GM19099 (cell line): Measurements from ENCODE around the gene PPP1R1B.

Experiments used
- POLR2A ChIP-seq: IDR thresholded peaks from 3 replicates; pipeline ENCODE4 v1.6.1; 2011; ENCODE audit warnings: low read depth; ENCODE audit not compliant: insufficient read length; ENCODE audit errors: extremely low read depth

PPP1R1B gene

DNA sequence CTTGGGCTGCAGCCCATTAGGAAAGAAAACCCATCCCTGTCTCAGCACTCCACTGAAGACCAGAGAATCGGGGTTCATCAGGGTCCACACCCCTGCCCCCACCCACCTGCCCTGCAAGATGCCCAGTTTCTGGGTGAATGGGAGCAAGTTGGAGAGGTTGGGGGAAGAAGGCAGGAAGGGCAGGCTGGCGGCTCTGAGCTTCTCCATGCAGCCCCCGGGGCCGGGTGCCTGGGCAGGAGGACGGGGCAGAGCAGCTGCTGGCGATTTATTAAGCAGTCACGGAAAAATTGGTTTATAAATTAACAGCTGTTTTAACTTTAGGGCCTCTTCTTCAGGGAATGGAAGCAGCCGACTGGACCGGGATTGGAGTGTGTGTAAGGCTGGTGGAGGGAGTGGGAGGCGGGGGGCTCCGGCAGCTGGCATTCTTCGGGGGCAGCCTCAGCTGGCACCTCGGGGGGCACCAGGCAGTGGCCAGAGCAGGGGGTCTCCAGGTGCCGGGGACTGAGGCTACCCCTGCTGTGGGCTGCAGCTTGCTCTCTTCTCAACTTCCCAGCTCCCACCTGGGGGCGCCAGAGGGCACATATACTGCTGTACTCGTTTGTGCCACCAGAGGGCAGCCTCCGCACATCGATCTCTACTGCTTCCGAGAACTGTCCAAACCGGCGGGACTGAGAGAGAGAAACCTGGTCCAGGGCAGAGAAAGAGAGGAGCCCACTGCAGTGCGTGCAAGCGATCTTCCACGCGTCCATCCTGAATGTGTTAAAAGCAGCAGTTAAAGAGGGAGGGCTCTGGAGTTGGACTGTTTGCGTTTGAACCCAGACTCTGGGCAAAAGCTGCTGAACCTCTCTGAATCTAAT is 5.0 kb upstream of the PPP1R1B start:
- no peak for TF ChIP-seq POLR2A

DNA sequence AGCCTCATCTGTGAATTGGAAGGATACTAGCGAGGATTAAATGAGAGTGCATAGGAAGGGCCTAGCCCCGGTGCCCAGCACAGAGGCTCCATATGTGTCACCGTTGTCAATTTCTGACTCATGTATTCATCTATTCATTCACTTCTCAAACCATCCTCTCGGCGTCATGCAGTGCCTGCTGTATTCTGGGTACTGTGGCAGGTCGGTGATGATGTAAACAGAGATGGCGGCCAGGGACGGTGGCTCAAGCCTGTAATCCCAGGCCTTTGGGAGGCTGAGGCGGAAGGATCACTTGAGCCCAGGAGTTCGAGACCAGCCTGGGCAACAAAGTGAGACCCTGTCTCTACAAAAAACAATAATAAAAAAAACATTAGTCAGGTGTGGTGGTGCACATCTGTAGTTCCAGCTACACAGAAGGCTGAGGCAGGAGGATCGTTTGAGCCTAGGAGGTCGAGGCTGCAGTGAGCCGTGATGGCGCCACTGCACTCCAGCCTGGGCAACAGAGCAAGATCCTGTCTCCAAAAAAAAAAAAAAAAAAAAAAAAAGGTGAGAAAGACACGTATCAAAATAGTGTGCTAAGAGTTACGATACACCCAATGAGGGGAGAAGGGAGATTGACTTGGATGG is 4.3 kb upstream of the PPP1R1B start:
- no peak for TF ChIP-seq POLR2A

DNA sequence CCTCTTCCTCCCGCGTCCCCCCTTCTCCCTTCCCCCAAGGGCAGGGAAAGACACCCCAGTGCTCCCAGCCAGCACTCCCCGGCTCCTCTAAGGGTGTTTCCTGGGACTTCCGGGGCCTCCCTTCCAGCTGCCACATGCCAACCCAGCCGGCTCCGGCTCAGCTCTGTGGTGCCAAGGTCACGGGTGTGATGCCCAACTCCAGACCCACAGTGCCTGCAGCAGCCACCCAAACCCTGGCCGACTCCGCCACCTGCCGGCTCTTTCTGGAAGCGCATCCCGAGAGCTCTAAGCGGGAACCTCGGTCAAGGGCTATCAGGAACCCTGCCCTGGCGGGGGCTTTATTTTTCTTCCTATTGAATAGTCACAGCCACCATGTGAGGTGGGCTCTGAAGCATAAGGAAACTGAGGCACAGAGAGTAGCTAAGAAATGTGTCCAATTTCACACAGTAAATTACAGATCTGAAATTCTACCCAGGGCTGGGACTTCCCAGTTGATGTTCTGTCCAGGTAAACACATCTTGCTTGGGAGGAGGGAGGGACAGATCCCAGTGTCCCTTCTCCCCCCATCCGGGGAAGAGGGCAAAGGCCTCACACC is 3.3 kb upstream of the PPP1R1B start:
- no peak for TF ChIP-seq POLR2A

DNA sequence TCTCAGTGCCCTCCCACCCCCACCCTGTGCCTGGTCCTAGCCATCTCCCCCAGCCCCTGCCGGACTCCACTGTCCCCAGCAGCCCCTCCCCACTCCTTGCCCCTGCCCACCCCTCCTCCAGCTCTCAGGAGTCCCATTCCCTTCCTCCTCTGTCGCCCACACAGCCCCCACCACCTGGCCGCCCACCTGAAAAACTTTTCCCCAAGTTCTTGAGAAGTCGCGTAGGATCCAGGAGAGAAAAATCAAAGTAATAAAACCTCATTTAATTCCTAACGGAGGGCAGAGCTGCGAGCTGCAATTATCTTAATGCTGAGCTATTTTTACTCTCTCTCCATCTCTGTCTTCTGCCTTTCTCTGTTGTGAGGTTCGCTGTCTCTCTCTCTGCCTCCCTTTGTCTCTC is 2.4 kb upstream of the PPP1R1B start:
- no peak for TF ChIP-seq POLR2A

DNA sequence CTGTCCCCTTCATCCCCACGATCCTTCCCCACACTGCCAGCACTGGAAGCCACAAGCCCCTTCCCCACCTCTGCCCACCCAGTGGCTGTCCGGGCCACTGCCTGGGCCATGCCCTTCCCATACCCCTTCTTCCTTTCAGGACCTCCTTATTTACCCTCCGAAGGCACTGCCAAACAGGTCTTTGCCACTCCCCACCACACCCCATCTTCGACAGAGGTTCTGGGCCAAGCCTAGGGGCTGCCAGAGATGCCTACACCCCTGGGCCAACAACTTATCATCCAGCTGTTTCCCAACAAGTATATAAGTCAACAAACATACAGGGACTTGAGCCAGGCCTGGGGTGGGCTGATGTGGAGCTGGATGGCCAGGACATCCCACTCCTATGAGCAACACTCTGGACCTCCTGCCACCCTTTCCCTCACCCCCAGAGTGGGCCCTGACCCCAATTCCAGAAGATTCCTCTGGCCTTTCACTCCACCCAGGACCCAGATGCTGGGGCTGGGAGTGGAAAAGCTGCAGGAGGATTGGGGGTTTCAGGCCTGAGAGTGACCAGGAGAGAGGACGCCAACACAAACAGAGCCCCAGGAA is 1.5 kb upstream of the PPP1R1B start:
- TF ChIP-seq POLR2A = no peak

DNA sequence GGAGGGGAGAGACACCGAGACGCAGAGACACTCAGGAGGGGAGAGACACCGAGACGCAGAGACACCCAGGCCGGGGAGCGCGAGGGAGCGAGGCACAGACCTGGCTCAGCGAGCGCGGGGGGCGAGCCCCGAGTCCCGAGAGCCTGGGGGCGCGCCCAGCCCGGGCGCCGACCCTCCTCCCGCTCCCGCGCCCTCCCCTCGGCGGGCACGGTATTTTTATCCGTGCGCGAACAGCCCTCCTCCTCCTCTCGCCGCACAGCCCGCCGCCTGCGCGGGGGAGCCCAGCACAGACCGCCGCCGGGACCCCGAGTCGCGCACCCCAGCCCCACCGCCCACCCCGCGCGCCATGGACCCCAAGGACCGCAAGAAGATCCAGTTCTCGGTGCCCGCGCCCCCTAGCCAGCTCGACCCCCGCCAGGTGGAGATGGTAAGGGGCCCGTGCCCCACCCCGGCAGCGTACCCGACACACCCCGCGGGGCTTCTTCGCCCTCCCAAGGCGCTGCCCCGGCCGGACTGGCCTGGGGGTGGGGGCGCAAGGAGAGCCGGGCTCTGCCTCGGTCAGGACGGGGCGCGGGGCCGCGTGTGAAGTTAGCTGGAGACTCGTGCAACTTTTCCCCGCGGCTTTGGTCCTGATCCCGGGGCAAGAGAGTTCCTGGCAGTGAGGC is 427 bp downstream of the PPP1R1B start:
- TF ChIP-seq POLR2A = no peak

DNA sequence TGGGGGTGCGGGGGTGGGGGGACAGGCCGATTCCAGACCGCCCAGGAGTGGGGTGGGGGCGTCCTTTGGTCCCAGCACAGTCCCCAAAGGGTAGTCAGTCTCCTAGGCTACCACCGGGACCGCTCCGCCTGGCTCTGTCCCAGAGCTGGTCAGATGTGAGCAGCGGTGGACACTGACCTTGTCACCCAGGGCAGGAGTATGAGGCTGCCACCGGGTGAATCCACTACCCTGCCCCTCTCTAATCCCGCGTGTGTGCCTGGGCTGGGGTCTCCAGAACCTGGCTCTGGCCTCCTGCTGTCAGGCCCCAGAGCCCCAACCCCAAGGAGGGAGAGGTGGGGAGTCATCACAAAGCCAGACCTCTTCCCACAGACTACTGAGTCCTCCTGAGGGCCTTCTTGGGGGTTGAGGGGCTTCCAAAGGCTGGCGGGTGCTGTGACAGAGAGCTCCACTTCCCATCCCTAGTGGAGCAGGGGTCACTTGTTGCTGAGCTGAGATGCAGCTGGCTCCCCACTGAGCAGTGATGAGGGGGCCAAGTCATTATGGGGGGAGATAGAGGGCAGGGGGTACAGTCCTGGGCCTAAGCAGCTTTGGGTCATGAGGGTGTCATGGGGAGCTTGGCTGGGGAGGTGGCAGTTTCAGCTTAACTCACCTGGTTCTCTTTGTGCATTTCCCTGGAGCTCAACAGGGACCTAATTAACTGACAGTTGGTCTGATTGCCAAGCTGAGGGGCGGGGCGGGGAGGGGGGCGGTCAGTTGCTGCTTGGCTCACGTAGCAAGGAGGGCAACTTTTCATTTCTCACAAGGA is 1.2 kb downstream of the PPP1R1B start:
- no peak for TF ChIP-seq POLR2A

DNA sequence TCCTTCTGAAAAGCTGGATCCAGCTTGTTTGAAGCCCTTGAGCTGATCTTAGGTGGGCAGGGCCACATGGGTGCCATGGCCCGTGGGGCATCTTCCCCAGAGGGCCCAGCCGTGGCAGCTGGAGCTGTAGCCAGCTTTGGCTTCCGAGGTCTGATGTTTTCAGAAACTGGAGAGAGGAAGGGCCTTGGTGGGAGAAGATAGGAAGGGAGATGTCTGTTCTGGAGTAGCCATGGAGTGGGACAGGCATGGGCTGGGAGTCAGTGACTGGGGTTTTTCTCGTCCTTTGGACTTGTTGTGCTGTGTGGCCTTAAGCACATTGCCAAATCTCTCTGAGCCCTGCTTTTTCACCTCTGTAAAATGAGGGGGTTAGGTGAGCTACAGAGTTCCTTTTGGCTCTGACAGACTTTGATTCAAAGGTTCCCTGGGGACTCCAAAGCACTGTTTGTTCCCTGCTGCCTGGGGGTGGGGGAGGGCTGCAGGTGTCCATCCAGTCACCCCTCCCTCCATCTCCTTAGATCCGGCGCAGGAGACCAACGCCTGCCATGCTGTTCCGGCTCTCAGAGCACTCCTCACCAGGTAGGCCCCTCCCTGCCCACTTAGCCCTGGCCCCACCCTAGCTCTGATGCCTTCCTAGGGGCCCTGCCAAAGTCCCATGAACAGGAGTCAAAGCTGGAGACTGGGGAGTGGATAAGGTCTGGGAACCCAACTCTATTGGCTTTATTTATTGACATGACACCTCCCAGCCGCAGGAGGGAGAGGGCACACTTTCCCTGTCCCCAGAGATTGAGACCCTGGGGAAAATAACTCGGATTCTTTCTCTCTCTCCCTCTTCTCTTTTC is 2.1 kb downstream of the PPP1R1B start:
- TF ChIP-seq POLR2A = no peak

DNA sequence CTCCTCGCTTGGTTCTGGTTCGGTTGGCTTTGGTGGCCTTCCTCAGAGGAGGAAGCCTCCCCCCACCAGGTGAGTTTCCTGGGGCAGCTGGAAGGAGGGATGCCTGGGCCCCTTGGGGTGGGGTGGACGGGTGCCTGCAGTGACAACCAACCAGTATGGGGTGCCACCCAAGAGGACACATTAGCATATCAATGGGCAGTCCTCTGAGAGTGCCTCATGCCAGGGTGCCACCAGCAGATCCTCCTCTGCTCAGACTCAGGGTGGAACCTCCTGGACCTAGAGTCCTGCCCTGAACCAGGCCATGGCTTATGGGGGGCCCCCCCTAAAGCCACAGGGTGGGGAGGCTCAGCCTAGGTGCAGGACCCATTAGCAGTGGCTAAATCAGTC is 2.7 kb downstream of the PPP1R1B start:
- TF ChIP-seq POLR2A = no peak

DNA sequence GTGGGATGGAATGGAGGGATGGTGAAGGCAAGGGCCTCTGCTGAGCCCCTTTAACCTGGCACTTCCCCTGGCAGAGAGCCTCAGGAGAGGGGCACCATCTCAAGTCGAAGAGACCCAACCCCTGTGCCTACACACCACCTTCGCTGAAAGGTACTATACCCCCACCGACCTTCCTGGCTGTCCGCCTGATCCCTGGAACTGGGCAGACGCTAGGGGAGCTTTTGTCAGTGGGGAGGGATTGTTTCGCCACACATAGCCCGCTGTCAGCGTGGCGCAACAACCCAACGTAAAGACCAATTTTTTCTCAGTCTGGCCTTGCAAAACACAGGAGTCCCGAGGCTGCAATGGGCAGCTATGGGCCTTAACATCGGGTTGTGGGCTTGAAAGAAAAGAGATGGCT is 3.1 kb downstream of the PPP1R1B start:
- no peak for TF ChIP-seq POLR2A

DNA sequence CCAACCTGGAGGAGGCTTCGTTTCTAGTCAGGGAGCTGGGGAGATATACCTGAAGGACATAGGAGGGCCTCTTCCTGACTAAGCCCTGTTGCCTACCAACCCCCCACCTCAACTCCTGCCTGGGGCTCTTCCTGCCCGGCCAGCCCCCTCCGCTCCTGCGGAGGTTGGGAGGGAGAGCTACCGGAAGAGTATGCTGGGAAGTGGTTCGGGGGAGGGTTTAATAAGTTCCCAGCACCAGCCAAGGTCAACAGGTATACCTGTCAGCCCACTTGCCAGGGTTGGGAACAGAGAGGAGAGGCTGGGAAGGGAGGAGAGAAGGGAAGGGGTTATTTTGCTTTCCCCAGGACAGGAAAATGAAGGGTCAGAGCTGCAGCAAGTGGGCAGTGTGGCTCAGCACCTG is 4.7 kb downstream of the PPP1R1B start:
- no peak for TF ChIP-seq POLR2A

DNA sequence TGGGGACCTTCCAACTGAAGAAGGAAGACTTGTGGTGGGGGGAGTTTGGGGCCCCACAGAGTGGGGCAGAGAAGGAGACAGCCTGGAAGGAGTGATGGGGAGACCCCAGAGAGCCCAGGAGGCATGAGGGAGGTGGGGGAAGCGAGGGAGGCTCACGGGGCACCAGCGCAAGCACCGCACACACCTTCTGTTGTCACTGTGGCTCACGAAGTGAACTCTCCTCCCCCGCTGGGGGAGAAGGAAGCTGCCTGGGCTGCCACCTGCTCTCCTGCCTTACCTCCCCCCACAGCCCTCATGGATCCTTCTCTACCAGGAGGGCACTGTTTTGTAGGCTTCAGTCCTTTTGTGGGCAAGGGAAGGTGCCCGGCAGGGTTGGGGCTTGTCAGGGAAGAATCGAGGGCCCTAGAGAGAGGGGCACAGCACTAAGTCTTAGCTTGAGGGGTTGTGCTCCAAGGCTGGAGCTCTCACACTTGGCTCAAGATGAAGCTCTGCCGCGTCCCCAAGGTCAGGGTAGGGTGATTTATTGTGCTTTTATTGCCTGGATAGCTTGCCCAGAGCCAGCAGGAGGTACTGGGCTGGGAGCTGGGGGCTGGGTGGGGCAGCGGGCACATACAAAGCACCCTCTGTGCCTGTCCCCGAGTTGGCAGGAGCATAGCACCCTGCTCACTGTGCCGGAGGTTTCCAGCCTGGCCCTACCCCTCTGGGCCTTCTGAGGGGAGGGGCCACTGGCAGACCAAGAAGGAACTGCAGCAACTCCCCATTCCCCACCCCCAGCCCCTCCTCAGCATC is 5.6 kb downstream of the PPP1R1B start:
- TF ChIP-seq POLR2A = no peak
